Mammary epithelial cell (primary cell): ENCODE results near the gene CPPED1.

ENCODE experiments used
- CTCF ChIP-seq, 2 donors: IDR thresholded peaks in 1 of 2; conservative IDR thresholded peaks in 1 of 2; 2 replicates each; pipeline ENCODE4 v1.5.1; 2011 to 2012; ENCODE audit warnings: inconsistent platforms in 2 of 2, low read length in 2 of 2, mild to moderate bottlenecking in 2 of 2, control low read depth in 1 of 2, low read depth in 1 of 2; ENCODE audit not compliant: insufficient read depth in 1 of 2; ENCODE audit errors: extremely low read depth in 1 of 2
- EZH2 ChIP-seq: IDR thresholded peaks from 2 replicates; pipeline ENCODE4 v1.6.1; 2012; ENCODE audit warnings: low read length, inconsistent platforms, borderline replicate concordance

- no peak for TF ChIP-seq CTCF (conservative IDR thresholded peaks at IDR 0.05 in 1 of 2, IDR thresholded peaks at IDR 0.05 in 1 of 2; ENCODE audit: extremely low read depth in 1 of 2, insufficient read depth in 1 of 2, low read depth in 1 of 2, low read length in 2 of 2)
- TF ChIP-seq EZH2: no peak
These were observed 56.4 kb downstream of the CPPED1 start for GRCh38 chr16:12747261-12747660.
